GM21367 (cell line): ENCODE results near the gene CAMK1G.
A peak's percentile ranks its signal among the peaks of the same experiment; 100 is the strongest.

ENCODE experiments used
- ATAC-seq: cut with Tn5 transposase; IDR thresholded peaks from one replicate; pipeline ENCODE4 v1.9.1; 2021; ENCODE audit not compliant: unreplicated experiment

CAMK1G gene

DNA sequence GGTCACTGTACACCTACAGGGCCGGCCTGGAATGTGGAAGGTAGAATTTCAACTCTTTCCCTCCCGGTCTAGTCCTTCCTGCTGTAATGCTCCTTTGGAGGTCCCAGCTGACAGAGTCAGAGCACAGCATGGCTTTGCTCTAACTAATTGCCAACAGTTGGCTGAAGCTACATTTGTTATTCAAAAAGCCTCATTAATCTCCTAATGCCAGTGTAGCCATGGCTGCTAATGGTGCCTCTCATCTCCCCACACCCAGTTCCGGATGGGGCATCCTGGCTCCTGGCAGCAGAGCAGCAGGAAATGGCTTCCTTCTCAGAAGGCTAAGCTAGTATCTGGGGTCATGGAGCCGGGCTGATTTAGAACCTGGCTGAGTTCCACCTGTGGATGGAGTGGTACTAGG is 18.7 kb upstream of the CAMK1G start:
- ATAC-seq, result no peak

DNA sequence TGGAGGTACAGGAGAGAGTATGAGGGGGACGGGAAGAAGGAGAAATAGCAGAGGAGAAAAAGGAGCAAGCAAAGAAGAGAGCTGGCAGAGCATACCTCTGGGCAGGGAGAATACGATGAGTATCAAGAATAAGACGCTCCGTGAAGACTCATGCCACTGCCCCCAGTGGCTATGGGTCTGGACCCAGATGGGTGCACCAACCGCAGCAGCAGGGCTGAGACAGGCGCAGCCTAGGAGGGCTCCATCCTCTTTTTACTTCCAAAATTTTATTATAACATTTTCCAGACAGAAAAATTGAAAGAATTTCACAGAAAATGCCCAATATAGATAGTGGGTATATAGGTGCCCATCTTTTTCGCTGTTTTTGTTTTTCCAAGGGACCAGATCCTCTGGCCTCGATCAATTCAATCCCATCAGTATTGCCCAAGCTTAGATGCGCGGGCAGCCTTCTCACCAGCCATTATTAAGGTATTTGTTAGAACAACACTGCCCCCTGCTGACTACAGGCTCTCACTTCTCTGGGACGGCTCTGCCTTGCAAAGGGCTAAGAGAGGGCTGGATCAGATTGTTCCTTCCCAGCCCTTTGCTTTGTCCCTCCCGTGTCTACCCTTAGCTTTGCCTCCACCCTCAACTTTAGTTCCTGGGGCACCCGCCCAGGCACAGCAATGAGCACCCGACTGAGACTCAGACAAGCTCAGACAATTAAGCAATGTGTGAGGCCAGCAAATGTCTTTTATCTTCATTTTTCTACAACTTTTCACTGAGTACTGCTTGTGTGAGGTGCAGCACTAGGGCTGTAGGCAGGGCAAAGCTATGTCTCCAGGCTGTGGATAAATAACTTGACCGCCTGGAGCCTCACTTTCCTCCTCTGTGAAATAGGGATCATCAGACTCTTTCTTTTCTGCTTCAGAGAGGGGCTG is 17.5 kb upstream of the CAMK1G start:
- ATAC-seq, result peak; percentile 92

DNA sequence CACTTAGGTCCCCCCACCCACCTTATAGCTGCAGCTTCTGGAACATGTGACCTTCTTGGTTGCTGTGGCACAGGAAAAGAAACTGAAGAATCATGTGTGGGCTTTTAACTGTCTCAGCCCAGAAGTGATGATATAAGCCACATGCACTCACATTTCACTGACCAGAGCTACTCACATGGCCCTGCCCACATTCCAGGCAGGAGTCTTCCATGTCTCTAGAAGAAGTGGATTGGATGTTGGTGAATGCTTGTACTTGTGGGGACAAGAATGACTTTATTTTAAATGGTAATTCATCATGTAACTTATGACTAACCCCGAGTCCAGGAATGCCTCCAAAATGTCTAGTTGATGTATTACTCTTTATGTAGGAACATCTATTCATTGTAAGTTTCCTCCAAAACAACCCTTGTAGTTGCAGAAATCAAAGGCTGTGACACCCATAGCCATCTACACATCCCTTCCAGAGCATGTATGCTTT is 15.8 kb upstream of the CAMK1G start:
- no peak for ATAC-seq

GRCh38 chr1:209569455-209570207 is 13.9 kb upstream of the CAMK1G start:
- no peak for ATAC-seq

DNA sequence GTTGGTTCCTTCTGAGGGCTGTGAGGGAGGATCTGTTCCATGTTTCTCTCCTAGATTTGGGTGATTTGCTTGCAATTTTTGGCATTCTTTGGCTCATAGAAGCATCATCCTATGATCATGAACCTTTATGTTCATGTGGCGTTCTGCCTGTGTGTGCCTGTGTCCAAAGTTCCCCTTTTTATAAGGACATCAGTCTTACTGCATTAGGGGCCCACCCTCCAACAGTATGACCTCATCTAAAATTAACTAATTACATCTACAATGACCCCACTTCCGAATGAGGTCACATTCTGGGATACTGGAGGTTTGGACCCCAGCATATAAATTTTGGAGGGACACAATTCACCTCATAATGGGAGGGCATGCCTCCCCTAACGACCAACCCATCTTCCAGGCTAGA is 12.8 kb upstream of the CAMK1G start:
- no peak for ATAC-seq

DNA sequence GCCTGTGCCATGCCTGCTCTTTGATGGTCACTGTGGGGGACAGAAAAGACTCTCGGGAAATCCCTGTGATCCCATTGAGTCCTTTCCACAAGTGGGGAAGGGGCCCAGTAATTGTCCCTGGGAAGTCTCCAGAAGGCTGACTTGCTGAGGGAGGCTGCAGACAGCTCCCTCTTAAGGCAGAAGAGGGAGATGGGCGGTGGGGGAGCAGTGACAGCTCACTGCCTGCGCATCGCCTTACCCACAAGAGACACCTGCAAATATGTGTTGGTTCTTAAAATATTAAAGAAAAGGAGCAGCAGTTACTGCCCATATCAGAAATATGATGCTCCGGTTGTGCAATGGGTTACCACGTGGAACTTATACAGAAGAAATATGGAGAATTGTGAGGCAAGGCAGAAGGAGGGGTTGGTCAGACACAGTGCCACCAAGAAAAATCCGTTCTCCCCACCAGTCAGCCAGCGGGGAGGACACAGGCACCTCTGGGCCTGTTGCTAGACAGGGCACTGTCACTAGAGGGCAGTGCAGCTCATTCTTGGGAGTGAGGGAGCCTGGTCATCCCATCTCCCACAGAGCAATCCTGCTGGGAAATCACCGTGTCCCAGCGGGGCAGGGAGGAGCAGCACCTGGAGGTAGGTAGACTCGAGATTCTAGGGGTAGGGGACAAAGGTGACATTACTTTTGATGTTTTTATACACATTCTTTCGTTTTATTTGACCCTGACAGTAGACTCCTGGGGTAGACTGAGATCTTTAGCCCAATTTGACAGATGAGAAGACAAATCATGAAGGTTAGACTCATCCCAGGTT is 6.9 kb upstream of the CAMK1G start:
- peak; percentile 77 for ATAC-seq

DNA sequence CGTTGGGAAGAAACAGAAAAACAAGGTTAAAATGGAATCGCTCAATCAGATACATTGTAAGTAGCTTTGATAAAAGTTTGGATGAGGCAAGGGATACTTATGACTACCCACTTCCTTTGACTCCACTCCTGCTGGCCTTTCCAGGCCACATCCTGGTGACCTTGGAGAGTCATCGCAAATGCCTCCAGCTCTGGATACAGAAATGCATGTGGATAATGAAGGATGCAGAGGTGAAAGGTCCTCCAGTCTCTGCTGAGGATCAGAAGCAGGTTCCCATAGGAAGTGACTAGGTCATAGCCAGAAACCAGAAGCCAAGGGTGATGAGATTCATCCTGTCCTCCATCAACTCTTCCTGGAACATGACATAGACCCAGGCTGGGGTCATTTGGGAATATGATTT is 6.2 kb upstream of the CAMK1G start:
- no peak for ATAC-seq

- no peak for ATAC-seq
These were observed 2.9 kb upstream of the CAMK1G start for GRCh38 chr1:209580577-209580976.

DNA sequence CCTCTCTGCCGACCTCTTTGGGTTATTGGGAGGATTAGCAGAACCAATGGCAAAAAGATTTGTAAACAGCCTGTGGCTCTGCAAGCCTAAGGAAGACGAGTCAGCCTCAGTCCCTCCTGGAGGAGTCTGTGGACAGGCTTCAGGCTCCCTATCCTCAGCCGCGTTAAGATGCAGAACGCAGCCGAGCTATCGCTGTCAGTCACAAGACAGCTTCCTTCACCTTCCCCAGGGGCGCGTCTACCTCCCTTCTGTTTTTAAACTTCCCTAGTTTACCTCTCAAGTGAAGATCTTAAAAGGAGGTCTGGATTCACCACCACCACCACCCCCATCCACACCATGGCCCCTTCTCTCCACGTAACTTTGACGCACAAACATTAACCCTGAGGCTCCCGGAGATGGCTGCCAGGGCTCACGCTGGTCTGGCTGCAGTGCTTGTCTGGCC is 738 bp downstream of the CAMK1G start:
- ATAC-seq, result no peak

DNA sequence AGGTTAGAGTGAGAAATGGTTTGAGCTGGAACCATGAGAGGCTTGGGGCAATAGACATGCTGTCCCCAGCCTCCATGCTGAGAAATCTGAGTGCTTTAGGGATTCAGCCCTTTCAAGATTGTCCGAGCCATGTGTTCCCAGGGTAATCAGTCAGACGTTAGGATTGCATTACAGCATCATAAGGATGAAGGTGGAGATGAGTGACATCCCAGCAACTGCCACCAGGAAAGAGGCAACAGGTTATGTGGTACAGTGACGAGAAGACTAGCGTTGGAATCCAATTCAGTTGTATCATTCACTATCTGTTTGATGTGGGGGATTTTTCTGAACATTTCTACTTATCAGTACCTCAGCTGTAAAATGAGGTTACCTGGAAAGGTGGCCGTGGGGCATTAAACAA is 1.7 kb downstream of the CAMK1G start:
- no peak for ATAC-seq

DNA sequence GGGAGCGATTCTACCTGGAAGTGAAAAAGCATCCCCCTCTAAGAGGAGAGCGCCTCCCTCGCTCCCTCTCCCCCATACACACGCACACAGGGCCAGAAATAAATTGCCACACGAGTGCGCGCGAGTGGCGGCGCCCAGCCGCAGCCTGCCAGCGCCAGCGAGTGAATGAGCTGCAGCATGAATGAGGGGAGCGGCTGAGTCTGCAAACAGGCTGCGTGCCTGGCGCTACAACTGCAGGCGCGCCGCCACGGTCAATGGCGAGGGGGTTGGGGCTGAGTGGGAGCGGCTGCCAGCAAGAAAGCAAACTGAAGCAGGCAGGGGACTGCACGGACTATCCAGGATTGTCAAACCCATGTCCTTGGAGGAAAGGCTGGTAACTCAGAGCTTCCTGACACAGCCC is 2.2 kb downstream of the CAMK1G start:
- ATAC-seq, result no peak

DNA sequence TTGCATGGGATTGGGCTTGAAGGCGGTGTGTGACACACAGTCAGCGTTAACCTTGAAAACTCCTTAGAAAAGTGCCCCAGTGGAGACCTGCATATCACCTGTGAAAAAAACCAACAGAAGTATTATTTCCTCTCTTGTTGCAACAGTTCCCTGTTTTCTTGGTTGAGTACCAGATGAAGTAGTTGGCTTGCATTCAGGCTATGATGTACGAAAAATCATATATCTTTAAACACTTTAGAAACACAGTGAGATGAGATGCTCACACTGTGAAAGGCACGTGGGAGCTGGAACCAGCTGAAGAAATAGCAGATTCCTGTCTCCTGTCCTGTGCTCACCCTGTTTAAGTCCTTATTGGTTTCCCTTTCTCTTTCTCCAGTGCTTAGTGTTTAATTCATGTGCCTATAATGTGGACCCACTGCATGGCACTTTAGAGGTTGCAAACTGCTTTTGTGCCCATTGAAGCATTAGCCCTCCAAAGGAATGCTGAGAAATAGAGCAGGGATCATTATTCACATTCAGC is 2.8 kb downstream of the CAMK1G start:
- no peak for ATAC-seq

GRCh38 chr1:209587789-209588188 is 4.3 kb downstream of the CAMK1G start:
- ATAC-seq, result no peak

- no peak for ATAC-seq
These were observed 5.9 kb downstream of the CAMK1G start for GRCh38 chr1:209589440-209589839.

GRCh38 chr1:209589863-209590262 is 6.3 kb downstream of the CAMK1G start:
- no peak for ATAC-seq

- ATAC-seq, result no peak
These were observed 6.9 kb downstream of the CAMK1G start for GRCh38 chr1:209590405-209590804.

DNA sequence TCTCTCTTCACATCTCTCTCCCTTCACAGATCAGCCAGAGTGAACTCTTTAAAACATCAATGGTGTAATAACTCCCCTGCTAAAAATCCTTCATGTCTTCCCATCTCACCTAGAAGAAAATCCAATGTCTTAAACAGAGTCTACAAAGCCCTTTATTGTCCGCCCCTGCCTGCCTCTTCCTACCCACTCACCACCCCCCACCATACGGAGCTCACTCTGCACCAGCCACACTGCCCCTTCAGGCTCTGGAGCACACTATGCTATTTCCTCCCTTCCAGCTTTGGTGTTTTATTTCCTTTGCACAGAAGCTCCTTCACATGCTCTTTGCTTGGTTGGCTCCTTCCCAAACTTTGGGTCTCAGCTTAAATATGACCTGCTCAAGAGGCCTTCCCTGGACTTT is 10.2 kb downstream of the CAMK1G start:
- ATAC-seq, result no peak

DNA sequence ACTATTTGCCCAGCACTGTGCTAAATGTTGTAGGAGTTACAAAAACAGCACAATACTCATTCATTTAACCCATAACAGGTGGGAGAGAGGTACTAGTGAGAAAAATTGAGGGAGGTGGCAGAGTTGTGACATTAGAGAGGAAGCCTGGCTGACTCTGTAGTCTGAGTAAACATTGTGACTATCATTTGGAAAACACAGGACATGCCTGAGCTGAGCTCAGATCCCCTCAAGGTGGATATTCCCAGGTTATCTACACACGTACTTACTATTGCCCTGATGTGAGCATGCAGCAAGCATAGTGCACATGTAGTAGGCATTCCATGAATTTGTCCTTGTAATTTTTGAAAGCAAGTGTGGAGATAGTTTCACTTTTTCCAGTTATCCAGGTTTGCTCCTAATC is 10.9 kb downstream of the CAMK1G start:
- no peak for ATAC-seq

GRCh38 chr1:209595028-209595427 is 11.5 kb downstream of the CAMK1G start:
- no peak for ATAC-seq

- ATAC-seq, result no peak
These were observed 12.2 kb downstream of the CAMK1G start for GRCh38 chr1:209595599-209596285.
